Activated CD4-positive, CD25-positive, alpha-beta regulatory T cell treated with anti-CD3 and anti-CD28 coated beads, Interleukin-2, amount 50 U/mL, for 24 hours (primary cell): ENCODE measurements around the gene COPE.

ENCODE experiments used
- ATAC-seq, 2 donors: fragments of 150-1000 bp; cut with Tn5 transposase; one replicate each; pipeline ENCODE4 v1.10.0; 2021; ENCODE audit warnings: mild to moderate bottlenecking in 1 of 2, moderate library complexity in 1 of 2

COPE gene

DNA sequence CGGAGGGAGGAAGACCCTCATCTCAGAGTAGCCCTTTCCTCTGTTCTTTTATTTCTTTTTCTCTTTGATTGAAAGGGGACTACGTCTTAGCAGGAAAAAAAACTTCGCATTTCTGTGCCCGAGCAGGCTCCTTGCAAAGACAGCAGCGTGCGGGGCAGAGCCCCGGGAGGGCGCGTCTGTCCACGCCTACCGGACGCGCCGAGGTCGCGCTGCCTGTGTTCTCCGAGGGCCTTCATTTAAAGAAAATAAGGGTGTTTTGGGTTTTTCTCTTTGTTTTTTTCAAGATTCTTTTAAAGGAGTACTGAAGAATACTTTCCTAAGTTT, 52.4 kb downstream of the COPE start:
- no peak for ATAC-seq

DNA sequence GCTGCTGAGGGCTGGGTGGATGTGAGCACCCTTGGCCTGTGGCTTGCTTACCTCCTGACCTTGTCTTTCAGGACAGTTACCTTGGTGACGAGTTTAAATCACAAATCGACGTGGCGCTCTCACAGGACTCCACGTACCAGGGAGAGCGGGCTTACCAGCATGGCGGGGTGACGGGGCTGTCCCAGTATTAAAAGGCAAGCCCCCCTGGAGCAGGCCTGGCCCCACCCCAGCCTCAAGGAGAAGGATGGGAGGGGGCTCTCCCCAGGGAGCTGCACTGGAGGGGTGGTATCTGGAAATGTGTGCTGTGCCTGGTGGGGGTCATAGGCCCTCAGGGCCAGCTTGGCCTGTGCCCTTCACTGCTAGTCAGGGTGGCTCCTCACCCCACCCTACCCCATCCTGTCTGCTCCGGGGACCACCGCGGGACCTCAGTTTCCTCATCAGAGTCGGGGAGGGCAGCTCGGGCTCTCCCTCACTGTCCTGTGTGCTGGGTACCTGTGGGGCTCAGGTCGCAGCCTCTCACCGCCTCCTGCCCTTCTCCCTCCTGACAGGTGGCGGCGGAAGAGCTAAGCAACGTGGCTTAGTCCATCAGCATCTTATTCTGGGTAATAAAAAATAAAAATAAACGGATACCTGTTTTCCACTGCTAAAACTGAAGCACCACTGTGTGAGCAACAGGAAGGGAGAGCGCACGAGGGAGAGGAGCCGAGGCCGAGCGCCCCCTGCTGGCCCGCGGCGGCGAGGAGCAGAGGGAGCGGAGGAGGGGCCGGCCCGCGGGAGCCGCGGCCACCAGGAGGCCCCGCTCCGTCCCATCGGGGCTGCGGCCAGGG, 53.0 kb downstream of the COPE start:
- ATAC-seq: peak; percentile 84

DNA sequence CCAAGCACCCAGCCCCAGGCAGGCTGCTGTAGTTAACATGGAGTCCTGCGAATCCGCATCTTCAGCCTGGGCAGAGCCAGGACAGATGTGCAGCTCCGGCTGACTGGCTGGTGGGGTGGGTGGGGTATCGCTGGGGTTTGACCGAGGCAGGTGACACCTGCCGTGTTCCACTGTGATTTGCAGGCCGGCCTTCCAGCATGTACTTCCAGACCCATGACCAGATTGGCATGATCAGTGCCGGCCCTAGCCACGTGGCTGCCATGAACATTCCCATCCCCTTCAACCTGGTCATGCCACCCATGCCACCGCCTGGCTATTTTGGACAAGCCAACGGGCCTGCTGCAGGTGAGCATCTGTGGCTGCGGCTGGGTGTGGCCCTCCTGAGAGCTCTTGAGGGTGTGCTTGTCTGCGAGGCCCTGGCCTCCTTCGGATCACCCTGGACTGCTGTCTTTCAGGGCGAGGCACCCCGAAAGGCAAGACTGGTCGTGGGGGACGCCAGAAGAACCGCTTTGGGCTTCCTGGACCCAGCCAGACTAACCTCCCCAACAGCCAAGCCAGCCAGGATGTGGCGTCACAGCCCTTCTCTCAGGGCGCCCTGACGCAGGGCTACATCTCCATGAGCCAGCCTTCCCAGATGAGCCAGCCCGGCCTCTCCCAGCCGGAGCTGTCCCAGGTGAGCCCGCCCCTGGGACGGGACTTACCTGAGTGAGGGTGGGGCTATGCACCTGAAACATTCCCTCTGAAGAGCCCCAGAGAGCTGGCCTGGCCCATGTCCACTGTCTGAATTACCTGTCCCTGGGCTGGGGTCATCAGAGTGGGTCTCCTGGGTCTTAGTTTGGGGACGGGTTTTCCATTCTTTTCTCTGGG, 53.8 kb downstream of the COPE start:
- ATAC-seq: no peak

DNA sequence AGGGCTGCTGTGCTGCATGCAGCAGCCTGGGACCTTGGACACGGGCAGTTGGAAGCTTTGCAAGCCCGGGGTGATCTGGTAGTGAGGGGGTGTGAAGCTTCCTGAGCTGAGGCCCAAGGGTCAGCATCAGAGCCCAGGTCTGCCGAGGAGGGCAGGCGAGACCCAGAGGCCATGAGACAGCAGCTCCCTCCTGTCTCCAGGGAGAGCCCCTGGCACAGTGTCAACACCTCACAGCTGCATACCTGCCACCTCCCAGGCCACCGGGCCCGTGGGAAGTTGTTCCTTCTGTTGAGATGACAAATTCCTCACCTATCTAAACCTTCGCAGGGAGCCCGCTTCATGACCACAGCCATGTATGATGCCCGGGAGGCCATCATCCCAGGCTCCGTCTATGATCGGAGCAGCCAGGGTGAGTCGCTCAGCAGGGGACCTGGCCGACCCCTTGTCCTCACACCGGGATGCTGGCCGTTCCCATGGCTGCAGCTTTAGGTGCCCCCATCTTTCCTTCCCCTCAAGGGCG, 55.3 kb downstream of the COPE start:
- no peak for ATAC-seq

DNA sequence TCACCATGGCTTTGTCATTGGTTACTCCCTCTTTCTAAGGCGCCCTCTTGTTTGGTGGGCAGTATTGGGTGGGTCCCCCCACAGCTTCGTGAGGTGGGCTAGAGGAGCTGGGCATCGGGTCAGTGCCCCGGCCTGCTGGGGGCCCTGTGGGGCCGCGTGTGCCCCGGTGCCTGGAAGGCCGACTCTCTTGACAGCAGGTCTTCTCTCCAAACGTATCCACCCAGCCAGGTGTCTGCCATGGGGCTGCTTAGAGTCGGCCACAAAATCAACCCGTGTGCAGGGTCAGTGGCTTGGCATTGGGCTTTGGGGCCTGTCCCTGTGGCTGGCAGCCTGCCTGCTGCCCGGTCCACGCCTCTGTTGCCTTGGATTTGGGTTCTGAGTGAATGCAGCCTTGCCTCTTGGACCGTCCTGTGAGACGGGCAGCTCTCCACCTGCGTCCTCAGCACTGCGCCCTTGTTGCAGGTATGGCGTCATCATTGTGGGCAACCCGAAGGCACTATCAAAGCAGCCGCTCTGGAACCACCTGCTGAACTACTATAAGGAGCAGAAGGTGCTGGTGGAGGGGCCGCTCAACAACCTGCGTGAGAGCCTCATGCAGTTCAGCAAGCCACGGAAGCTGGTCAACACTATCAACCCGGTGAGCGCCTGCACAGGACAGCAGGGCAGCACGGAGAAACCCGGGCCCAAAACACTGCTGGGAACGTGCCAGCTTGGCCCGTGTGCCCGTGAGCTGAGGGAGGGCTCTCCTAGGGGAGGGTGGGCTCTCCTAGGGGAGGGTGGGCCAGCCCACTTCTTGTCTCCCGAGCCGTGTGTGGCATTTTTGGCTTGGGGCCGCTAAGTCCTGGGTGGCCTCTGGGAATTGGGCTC, 56.0 kb downstream of the COPE start:
- ATAC-seq: no peak

DNA sequence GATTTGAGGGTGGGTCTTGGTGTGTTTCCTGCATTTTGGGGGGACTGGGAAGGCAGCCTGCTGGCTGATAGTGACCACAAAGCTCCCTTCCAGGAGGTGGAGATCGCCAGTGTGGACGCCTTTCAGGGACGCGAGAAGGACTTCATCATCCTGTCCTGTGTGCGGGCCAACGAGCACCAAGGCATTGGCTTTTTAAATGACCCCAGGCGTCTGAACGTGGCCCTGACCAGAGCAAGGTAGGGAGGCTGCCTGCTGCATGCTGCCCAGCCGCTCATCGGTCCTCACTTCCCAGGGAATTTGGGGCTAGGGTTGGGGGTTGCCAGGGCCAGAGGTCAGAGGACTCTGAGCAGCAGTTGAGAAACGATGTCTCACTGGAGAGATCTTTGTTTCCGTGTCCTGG, 57.3 kb downstream of the COPE start:
- no peak for ATAC-seq

DNA sequence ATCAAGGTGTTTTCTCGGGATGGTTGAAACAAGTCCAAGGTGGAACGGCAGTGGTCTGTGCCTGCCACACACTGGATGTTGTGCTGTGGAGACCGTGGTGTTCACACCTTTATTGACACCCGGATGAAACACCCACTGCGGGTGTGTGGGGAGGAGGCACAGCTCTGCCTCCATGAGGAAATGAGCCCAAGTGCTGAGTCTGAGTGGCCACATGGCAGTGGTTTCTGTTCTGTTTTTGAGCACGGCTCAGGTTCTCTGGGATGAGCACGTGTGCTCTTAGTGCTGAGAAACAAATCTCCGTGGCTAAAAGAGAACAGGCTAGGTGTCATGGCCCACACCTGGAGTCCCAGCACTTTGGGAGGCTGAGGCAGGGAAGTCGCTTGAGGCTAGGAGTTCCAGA, 58.0 kb downstream of the COPE start:
- ATAC-seq: no peak

DNA sequence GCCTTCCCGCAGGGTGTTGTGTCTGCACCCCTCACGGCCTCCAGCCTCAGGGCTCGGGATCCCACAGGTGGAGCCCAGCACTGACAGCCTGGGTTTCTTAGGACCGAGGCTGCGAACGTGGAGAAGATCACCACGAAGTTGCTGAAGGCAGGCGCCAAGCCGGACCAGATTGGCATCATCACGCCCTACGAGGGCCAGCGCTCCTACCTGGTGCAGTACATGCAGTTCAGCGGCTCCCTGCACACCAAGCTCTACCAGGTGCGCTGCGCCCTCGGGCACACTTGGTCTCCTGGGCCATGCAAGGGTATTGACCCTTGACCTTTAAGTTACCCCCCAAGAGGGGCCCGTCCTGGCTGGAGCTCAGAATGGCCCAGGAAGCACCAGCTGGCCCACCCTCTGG, 58.5 kb downstream of the COPE start:
- no peak for ATAC-seq

DNA sequence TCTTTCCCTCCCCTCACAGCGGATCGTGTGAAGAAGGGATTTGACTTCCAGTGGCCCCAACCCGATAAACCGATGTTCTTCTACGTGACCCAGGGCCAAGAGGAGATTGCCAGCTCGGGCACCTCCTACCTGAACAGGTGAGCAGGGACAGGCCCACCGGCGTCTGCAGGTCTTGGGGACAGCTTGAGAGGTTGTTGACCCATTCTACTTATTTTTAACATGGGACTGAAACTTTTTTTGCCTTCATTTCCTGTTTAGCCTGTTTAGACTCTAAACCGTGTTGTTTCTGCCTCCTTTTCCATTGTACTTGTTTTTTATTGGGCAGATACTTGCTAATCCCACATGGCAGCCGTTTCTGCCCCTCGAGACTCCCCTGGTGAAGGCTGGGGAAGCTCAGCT, 58.9 kb downstream of the COPE start:
- ATAC-seq: no peak

DNA sequence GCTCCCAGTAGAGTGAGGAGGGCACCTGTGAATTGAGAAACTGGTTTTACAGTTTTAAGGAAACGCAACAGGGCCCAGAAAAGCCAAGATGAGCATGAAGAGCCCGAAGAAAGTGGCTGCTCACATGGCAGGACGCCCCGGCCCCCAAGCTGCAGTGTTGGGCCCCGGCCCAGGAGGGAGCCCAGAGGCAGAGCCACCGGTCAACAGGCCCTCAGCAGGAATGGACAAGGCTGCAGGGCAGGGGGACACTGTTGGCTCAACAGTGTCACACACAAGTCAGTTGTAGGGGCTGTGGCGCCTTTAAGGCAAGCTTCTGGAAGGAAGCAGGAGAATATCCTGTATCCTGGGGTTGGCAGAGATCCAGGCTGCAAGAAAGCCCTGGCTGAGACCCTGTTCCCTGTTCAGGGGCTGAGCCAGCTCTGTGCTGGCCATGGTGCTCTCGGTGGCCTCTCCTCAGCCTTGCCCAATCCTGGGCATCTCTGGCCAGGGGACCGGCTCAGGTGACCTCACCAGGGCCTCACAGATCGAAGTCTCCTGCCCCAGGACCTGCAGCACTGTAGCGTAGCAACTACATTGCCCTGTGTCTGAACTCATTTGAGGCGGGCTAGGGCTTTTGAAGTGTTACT, 59.4 kb downstream of the COPE start:
- no peak for ATAC-seq

DNA sequence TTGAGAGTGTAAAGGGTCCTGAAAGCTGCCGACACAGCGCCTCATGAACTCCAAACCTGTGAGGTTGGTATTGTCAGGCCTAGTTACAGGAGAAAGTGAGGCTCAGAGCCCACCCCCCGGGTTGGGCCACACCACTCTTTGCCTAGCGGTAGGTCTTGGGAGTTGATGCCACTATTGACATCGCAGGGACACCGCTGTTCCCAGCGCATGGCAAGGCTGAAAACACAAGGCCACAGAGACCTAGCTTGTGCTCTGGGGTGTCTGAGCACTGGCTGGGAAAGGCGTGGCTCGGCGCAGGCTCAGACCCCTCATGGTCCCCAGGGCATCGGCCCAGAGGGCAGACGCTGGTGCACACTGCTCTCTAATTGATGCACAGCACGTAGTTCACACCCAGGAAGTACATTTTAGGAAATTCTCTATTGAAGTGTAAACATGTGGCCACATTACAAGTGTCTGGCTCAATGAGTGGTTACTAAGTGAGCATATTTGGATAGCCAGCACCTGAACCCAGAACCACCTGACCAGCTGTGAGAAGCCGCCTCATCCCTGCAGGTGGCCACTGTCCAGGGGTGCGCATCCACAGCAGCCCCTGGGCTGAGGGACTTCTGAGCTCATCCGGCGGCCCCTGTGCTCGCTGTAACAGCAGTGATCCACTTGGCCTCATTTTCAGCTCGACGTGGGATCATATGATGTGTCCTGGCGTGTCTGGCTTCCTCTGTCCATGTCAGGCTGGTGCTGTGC, 60.1 kb downstream of the COPE start:
- ATAC-seq: no peak

DNA sequence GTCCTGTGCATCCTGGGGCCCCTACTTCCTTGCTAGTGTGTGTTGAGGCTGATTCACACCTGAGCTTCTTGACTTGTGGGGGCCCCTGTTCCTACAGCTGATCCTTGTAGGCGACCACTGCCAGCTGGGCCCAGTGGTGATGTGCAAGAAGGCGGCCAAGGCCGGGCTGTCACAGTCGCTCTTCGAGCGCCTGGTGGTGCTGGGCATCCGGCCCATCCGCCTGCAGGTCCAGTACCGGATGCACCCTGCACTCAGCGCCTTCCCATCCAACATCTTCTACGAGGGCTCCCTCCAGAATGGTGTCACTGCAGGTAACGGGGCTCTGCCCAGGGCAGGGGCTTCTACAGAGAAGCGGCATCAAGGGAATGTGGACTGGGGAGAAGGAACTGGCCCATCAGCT, 62.0 kb downstream of the COPE start:
- no peak for ATAC-seq

DNA sequence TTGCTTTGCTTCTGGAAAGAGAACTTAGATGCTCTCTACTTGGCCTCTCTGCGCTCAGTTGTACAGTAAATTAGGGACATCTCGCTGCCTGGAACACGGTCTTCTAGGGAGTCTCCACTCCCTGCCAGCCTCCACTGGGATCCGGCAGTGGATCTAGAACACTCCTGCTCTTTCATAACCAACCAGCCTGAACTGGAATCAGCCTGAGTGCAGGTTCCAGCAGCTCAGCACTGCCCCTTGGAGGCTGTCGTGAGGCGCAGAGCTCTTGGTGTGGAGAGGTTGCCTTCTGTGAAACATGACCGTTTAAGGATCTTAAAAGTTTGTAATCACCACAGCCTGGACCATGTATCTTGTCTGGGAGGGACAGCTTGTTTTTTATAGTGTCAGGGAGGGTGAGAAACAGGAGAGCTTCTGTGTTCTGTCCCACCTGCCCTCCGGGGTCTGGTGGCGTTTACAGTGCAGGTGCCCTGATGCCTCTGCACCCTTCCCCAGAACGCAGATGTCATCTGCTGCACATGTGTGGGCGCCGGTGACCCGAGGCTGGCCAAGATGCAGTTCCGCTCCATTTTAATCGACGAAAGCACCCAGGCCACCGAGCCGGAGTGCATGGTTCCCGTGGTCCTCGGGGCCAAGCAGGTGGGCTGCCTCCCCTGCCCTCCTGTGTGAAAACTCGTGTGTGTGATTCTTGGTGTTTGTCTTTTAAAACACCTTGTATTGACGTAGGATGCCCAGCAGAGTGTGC, 62.6 kb downstream of the COPE start:
- ATAC-seq: no peak

DNA sequence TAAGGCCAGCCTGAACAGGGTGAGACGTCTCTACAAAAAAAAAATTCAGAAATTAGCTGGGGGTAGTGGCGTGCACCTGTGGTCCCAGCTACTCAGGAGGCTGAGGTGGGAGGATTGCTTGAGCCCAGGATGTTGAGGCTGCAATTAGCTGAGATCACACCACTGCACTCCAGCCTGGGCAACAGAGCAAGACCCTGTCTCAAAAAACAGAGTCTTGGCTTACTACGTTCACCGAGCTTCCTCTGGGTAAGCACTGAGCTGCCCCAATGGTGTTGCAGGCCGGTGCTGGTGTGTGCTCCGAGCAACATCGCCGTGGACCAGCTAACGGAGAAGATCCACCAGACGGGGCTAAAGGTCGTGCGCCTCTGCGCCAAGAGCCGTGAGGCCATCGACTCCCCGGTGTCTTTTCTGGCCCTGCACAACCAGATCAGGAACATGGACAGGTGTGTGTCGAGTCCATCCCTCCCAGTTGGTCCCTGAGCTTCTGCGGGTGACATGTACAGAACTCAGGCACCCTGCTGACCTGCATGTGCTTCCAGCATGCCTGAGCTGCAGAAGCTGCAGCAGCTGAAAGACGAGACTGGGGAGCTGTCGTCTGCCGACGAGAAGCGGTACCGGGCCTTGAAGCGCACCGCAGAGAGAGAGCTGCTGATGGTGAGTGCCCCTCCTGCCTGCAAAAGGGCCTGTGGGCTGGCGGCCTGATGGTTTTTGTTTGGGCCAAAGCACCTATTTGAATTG, 63.4 kb downstream of the COPE start:
- ATAC-seq: no peak

DNA sequence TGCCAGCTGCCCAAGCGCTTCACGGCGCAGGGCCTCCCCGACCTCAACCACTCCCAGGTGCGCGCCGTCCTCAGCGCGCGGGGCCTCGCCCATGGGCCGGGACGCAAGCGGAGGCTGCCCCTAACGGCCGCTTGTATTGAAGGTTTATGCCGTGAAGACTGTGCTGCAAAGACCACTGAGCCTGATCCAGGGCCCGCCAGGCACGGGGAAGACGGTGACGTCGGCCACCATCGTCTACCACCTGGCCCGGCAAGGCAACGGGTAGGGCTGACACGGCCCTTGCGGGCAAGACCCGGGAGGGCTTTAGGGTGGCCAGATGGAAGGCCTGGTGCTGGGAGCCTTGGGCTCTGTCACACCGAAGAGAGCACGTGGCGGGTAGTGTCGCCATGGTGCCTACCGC, 64.2 kb downstream of the COPE start:
- no peak for ATAC-seq

DNA sequence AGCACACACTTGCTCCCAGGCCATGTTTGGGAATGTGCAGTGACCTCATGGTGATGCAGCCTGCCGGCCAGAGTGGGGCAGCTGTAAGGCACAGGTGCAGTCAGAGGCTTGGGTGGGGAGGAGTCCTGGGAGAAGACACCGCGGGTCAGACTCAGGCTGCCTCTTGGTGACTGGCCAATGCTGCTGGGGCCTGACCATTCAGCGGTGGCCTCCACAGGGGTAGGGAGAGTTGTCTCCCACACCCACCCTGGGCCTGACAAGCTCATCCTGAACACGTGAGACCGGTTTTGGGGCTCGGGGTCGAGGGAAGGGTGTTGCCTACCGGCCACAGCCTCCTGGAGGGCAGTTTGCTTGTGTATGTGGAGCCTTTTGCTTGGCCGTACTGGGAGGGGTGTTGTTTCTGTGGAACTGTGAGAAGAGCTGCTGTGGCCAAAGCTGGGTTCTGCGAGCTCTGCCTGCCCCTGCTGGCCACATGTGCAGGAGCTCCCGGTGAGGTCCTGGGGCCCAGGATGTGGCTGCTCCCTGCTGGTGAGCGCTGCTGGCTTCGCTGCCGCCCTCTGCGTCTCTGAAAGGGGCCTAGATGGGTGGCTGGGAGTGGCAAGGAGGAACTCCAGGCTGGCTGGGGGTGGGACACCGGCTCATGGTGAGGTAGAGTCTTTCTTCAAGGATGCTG, 65.3 kb downstream of the COPE start:
- no peak for ATAC-seq

DNA sequence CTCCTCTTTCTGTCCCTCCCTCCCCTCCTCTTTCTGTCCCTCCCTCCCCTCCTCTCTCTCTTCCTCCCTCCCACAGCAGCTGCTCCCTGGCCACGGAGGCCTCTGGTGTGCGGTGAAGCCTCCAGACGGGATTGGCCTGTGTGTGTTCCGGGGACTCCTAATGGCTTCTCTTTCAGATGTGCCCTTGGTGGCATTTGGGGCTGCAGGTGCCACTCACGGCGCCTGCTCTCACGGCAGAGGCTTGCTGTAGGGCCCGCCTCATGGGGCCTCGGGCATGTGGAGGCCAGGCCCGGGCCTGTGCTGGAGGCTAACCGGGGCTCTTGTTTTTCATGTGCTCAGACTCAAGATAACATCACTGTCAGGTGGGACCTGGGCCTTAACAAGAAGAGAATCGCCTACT, 66.5 kb downstream of the COPE start:
- ATAC-seq: no peak

DNA sequence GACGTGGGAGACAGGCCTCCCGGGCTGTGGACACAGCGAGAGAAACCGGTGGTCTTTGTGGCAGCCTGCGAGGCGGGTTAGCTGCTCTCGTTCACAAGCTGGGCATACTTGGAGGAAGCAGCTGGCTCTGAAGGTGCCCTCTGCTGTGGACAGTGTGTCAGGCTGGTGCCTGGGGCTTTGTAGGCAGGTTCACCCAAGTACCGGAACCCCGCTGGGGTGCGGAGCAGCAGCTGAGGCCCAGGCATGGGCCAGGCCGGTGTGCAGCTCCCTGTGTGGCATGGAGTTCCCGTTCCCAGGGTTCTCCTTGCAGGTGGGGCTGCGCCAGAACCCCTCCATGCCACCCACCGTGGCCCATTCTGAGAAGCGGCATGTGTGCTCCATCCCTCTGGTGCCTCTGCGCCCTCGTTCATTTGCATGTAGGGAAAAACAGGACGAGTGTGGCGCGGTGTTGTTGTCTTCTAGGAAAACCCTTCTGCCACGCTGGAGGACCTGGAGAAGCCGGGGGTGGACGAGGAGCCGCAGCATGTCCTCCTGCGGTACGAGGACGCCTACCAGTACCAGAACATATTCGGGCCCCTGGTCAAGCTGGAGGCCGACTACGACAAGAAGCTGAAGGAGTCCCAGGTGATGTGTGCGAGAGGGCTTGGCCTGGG, 67.4 kb downstream of the COPE start:
- ATAC-seq: no peak
